ENCODE results near the gene TEAD1. TPM values are rescaled to one million over a fixed set of nuclear protein-coding genes. Genes with fewer than 3 reads are reported as not detected.
A peak's percentile ranks its signal among the peaks of the same experiment; 100 is the strongest.

TEAD1 gene
- polyA plus RNA-seq, 1 experiment: 79.2 TPM

DNA sequence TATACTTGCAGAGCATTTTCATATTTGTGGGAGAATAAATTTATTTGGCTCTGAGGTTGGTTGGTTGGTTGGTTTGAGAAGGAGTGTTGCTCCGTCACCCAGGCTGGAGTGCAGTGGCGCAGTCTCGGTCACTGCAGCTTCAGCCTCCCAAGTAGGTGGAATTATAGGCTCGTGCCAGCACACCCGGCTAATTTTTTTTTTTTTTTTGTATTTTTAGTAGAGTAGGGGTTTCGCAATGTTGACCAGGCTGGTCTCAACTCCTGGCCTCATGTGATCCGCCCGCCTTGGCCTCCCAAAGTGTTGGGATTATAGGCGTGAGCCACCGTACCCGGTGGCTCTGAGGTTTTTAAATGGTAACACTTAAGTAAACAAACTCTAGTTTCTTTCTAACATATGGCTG, 161.1 kb downstream of the TEAD1 start:
- ChIA-PET CTCF (no interaction called here), POLR2A (no interaction called here)
- Histone ChIP-seq H3K36me3 (ENCODE audit: control insufficient read depth, insufficient read depth, low read length) (no peaks in the 10 kb centered on the region), H3K27me3 (ENCODE audit: control insufficient read depth, insufficient read depth, low read length) (no peaks in the 10 kb centered on the region), H3K4me3 (ENCODE audit: low read depth, low read length) (no peak overlapping the region)
- no peak for DNase-seq (ENCODE audit: low read depth)
- TF ChIP-seq CTCF (IDR thresholded peaks at IDR 0.05; ENCODE audit: insufficient read depth, low read depth, low read length): no peak

- Histone ChIP-seq H3K27me3 (ENCODE audit: control insufficient read depth, insufficient read depth, low read length) (no peaks in the 10 kb centered on the region), H3K4me3 (ENCODE audit: low read depth, low read length) (no peak overlapping the region), H3K36me3 (ENCODE audit: control insufficient read depth, insufficient read depth, low read length) (no peaks in the 10 kb centered on the region)
- ChIA-PET CTCF (interaction anchor here (1.2 kb wide), 1 partner anchor 161 kb away, joined by 3 read pairs; no protein-coding TSS in a partner anchor), POLR2A (no interaction called here)
- TF ChIP-seq CTCF (IDR thresholded peaks at IDR 0.05; ENCODE audit: insufficient read depth, low read depth, low read length): no peak
- no peak for DNase-seq (ENCODE audit: low read depth)
Measured at GRCh38 chr11:12838463-12839123, 164.4 kb downstream of the TEAD1 start.

GRCh38 chr11:12840871-12841660, 166.8 kb downstream of the TEAD1 start:
- H3K36me3 ChIP-seq (ENCODE audit: control insufficient read depth, insufficient read depth, low read length): no peaks in the 10 kb centered on the region
- no peak for TF ChIP-seq CTCF (IDR thresholded peaks at IDR 0.05; ENCODE audit: insufficient read depth, low read depth, low read length)
- CTCF ChIA-PET: interaction anchor here (1.6 kb wide), 1 partner anchor 12 kb away, joined by 6 read pairs; no protein-coding TSS in a partner anchor
- POLR2A ChIA-PET: no interaction called here
- H3K27me3 ChIP-seq (ENCODE audit: control insufficient read depth, insufficient read depth, low read length): no peaks in the 10 kb centered on the region
- no peak for DNase-seq (ENCODE audit: low read depth)
- no peak overlapping the region for H3K4me3 ChIP-seq (ENCODE audit: low read depth, low read length)

DNA sequence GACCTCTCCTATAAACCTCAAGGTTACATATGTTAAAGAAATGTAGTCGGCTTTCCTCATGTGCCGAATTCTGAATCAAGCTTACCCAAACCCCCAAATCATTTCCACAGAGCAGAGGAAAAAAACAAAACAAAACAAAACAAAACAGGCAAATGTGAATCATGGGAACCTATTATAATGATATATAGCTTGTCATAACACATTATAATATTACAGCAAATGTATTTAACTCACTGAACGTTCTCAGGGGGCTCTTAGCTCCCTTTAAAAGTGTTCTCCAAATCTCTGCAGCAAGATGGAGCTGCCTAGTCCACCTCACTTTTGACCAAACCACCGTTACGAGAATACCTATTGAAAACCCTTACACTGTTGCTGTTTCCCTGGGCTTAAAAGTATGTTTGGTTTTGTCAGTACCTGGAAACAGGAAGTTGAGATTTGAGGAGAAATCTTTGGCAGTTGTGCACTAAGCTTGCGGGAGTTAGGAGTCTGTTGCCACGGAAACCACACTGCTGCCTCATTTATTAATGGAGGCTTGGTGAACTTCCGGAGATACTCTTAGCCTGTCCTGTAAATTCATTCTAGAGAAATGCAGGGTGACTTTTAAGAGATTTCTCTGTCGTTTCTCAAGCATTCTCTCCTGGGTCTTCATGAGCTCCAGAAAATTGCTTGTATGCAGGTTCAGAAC, 167.9 kb downstream of the TEAD1 start:
- POLR2A ChIA-PET: interaction anchor here (0.7 kb wide), 1 partner anchor 118 kb away, joined by 7 read pairs; no protein-coding TSS in a partner anchor
- H3K27me3 ChIP-seq (ENCODE audit: control insufficient read depth, insufficient read depth, low read length): no peaks in the 10 kb centered on the region
- DNase-seq (ENCODE audit: low read depth): peak; percentile 73
- CTCF ChIA-PET: interaction anchor here (1.0 to 1.6 kb wide), 2 partner anchors 11 to 37 kb away, joined by 3 to 6 read pairs; no protein-coding TSS in a partner anchor
- H3K4me3 ChIP-seq (ENCODE audit: low read depth, low read length): no peak overlapping the region
- no peak for TF ChIP-seq CTCF (IDR thresholded peaks at IDR 0.05; ENCODE audit: insufficient read depth, low read depth, low read length)
- no peaks in the 10 kb centered on the region for H3K36me3 ChIP-seq (ENCODE audit: control insufficient read depth, insufficient read depth, low read length)

Data from BJ (cell line).